Right atrium auricular region (tissue), 2 donors: ENCODE measurements around the gene MARCKSL1. TPM values are rescaled to one million over a fixed set of nuclear protein-coding genes. Genes with fewer than 3 reads are reported as not detected.
A peak's percentile ranks its signal among the peaks of the same experiment; 100 is the strongest.

ENCODE experiments used
- DNase-seq: peaks from one replicate; pipeline ENCODE4 v3.0.0-alpha.2; 2019; ENCODE audit warnings: low spot score
- H3K27ac ChIP-seq, 2 donors: fragments of 200-600 bp; sonication (generic); 1 replicate in 1 of 2; 2 replicates in 1 of 2; pipeline ENCODE4 v1.5.1; 2016 to 2019
- H3K27me3 ChIP-seq, 2 donors: fragments of 200-600 bp; sonication (generic); one replicate each; pipeline versions ENCODE4 v1.5.1 to v1.6.0; 2017 to 2019
- H3K36me3 ChIP-seq: fragments of 200-600 bp; sonication (generic); one replicate; pipeline ENCODE4 v1.5.1; 2016
- H3K4me1 ChIP-seq, 2 donors: fragments of 200-600 bp; sonication (generic); one replicate each; pipeline versions ENCODE4 v1.5.1 to v1.6.0; 2017 to 2019
- H3K4me3 ChIP-seq, 2 donors: fragments of 200-600 bp; sonication (generic); 1 replicate in 1 of 2; 2 replicates in 1 of 2; pipeline ENCODE4 v1.5.1; 2017 to 2019; ENCODE audit warnings: mild to moderate bottlenecking in 1 of 2, moderate library complexity in 1 of 2
- H3K9me3 ChIP-seq, 2 donors: fragments of 200-600 bp; sonication (generic); one replicate each; pipeline ENCODE4 v1.5.1; 2019
- total RNA-seq, 2 donors: library from RNA; depleted of rRNA; stranded (reverse); fragments of >200 nt; gene quantifications; one replicate each; pipeline ENCODE4 v1.1.0, GENCODE V29; 2016
- TF ChIP-seq, protein P1 (sequence below), 2 donors: fragments of 200-600 bp; sonication (generic); IDR thresholded peaks; one replicate each; pipeline ENCODE4 v1.5.1; 2019; ENCODE audit warnings: antibody characterized with exemption in 2 of 2

Gene MARCKSL1
- total RNA-seq, 2 donors from 2014 or later, result 9.5 to 34.5 TPM

DNA sequence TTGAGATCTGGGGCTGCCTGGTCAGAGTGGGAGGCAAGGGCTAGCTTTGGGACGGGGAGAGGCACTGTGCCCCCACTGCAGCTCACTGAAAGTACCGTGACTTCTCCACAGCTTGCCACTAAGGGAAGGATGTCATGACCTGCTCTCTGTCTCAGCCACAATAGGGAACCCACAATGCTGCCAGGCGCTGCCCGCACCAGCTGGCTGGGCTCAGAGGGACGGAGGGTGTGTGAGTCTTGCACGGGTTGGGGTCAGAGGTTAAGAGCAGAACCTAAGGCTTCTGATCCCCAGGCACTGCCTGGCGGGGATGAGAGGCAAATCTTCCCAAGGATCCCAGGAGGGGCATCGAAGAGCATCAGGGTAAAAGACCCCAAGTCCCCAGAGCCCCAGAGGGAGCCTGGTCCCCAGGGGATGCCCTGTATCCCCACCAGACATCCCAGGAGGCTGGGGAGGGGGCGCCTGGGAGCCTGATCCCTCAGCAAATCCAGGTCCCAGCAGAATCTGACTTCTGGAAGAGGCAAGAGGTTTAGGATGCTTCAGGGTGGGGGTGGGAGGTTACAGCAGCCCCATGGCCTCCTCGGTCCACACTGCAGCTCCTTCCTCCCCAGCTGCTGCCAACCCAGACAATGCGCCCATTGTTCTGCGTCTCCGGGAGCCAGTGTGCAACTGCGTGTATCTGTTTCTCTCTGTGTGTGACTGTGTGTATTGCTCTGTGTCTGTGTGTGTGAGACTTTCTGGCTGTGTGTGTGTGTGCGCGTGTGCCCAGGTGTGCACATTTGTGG, 2.0 kb upstream of the MARCKSL1 start:
- H3K27ac ChIP-seq, result peak overlapping the region in 1 of 2 donors; percentile 25
- DNase-seq, result no peak
- no peaks in the 10 kb centered on the region for H3K27me3 ChIP-seq
- no peaks in the 10 kb centered on the region for H3K36me3 ChIP-seq
- H3K4me3 ChIP-seq, result no peak overlapping the region
- no peaks in the 10 kb centered on the region for H3K9me3 ChIP-seq
- peaks cover 0 to 44% of the 10 kb centered on the region in 2 donors for H3K4me1 ChIP-seq
- TF ChIP-seq, protein P1, sequence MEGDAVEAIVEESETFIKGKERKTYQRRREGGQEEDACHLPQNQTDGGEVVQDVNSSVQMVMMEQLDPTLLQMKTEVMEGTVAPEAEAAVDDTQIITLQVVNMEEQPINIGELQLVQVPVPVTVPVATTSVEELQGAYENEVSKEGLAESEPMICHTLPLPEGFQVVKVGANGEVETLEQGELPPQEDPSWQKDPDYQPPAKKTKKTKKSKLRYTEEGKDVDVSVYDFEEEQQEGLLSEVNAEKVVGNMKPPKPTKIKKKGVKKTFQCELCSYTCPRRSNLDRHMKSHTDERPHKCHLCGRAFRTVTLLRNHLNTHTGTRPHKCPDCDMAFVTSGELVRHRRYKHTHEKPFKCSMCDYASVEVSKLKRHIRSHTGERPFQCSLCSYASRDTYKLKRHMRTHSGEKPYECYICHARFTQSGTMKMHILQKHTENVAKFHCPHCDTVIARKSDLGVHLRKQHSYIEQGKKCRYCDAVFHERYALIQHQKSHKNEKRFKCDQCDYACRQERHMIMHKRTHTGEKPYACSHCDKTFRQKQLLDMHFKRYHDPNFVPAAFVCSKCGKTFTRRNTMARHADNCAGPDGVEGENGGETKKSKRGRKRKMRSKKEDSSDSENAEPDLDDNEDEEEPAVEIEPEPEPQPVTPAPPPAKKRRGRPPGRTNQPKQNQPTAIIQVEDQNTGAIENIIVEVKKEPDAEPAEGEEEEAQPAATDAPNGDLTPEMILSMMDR (IDR thresholded peaks at IDR 0.05), result no peak

DNA sequence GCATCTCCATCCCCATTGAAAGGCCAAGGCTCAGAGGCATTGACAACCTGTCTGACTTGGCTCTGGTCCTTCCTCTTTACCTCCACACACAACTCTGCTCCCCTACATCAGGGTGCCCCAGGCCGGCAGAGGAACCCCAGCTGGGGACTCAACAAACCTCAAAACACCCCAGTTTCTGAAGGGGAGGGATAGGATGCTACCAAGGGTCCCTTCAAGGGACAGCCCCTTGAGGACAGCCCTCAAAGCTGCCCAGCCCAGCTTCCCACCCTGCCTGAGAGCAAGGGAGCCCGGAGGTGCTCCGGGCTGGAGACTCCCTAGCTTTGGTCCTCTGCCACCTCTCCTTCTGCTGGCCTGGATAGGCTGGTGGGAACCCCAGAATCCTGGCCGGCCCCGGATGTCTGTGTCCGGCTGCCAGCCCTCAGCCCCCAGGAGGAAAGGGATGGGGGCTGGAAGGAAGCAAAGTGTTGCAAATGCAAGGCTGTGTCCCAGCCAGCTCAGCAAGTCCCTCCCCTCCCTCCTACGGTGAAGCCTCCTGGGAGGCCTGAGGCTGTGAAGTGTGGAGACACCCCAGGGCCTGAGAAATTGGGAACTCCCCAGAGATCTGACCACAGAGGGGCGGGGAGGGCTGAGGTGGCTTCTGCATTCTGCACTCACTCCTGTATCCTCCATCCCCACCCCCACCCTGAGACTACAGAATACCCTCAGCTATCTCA, 1.1 kb upstream of the MARCKSL1 start:
- Histone ChIP-seq H3K4me1 (peaks cover 0 to 44% of the 10 kb centered on the region in 2 donors), H3K9me3 (no peaks in the 10 kb centered on the region), H3K27me3 (no peaks in the 10 kb centered on the region), H3K36me3 (peaks cover 5% of the 10 kb centered on the region), H3K27ac (peak overlapping the region; percentile 64 to 68), H3K4me3 (no peak overlapping the region)
- DNase-seq, result no peak
- TF ChIP-seq, protein P1 (IDR thresholded peaks at IDR 0.05), result no peak

DNA sequence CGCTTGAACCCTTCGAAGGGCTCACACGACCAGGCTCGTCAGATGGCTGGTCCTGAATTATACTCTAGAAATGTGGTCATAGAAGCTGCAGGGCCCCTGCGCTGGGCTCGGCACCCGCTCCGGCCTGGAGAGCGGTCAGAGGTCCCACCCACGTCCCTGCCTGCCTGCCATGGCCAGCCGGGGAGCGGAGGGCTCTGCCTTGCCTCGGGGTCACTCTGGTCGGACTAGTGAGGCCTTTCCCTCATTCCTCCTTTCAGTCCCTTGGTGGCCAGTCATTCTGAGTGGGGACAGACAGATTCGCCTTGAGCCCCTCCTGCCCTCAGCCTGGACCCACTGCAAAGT, 529 bp upstream of the MARCKSL1 start:
- Histone ChIP-seq H3K27me3 (no peaks in the 10 kb centered on the region), H3K27ac (peak overlapping the region; percentile 64 to 68), H3K36me3 (peaks cover 10% of the 10 kb centered on the region), H3K4me1 (peaks cover 0 to 44% of the 10 kb centered on the region in 2 donors), H3K9me3 (no peaks in the 10 kb centered on the region), H3K4me3 (peak overlapping the region; percentile 57 to 68)
- DNase-seq, result no peak
- TF ChIP-seq, protein P1 (IDR thresholded peaks at IDR 0.05), result no peak

DNA sequence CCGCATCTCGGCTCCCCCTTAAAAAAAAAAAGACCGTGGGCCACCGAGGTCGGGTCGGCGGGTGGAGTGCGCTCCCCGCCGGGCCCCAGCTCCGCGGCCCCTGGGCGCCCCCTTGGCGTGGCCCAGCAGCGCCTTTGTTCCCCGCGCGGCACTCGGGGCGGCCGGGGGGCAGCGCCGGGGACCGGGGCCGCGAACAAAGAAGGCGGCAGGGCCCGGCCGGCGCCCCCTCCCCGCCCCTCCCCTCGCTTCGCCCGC, 571 bp downstream of the MARCKSL1 start:
- Histone ChIP-seq H3K4me1 (peaks cover 0 to 44% of the 10 kb centered on the region in 2 donors), H3K36me3 (peaks cover 15% of the 10 kb centered on the region), H3K9me3 (no peaks in the 10 kb centered on the region), H3K27ac (peak overlapping the region; percentile 64 to 68), H3K4me3 (peak overlapping the region; percentile 57 to 68), H3K27me3 (no peaks in the 10 kb centered on the region)
- TF ChIP-seq, protein P1 (IDR thresholded peaks at IDR 0.05), result no peak
- no peak for DNase-seq

DNA sequence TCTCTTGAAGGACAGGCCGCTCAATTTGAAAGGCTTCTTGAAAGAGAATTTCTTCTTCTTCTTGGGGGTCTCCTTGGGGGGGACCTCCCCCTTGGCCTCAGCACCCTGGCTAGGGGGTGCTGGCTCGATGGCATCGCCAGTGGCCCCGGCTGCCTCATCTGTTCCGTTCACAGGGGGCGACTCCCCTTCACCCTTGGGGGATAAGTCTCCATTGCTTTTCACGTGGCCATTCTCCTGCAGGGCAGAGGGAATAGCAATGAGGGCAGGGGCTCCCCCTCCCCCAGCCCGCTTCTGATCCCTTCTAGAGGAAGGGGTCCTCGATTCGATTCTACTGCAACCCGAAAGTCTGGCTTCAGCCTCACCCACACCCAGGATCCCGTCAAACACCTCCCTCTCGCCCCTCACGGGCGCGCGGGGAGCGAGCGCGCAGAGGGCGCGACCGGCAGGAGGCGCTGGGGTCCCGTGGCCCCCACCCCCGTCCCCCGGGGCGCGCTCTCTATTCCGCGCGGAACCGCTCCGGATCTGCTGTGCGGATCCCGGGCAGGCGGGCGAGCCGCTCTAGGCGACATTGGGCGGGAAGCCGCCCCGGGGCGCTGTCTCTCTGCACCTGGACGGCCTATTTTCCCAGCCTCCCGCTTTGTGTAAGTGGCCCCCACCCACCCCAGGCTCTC, 1.0 kb downstream of the MARCKSL1 start:
- TF ChIP-seq, protein P1 (IDR thresholded peaks at IDR 0.05), result peak; percentile 74 to 85
- Histone ChIP-seq H3K27me3 (no peaks in the 10 kb centered on the region), H3K4me1 (peaks cover 0 to 44% of the 10 kb centered on the region in 2 donors), H3K9me3 (no peaks in the 10 kb centered on the region), H3K27ac (peak overlapping the region; percentile 64 to 68), H3K36me3 (peaks cover 15% of the 10 kb centered on the region), H3K4me3 (peak overlapping the region; percentile 57 to 68)
- DNase-seq, result no peak
